Naive thymus-derived CD4-positive, alpha-beta T cell (primary cell): ENCODE data around the gene CCDC40. TPM values are rescaled to one million over a fixed set of nuclear protein-coding genes. Genes with fewer than 3 reads are reported as not detected.

Experiments used
- ATAC-seq: fragments of 150-1000 bp; cut with Tn5 transposase; 2 replicates; pipeline ENCODE4 v1.10.0; 2021; ENCODE audit warnings: mild to moderate bottlenecking, moderate library complexity
- CTCF ChIA-PET: fragments of 350-600 bp; sonication (Branson Sonifier 250); formaldehyde crosslinking; loops from one replicate; lab custom pipeline; 2021; ENCODE audit warnings: antibody characterized with exemption; lab: Charles Lee
- POLR2A ChIA-PET: fragments of 350-600 bp; sonication (Branson Sonifier 250); formaldehyde crosslinking; loops from one replicate; lab custom pipeline; 2021; ENCODE audit warnings: antibody characterized with exemption, inconsistent platforms; lab: Charles Lee
- DNase-seq, 9 donors: peaks; one replicate each; pipeline versions ENCODE4 v3.0.0 to v3.0.0-alpha.2; 2020 to 2022; ENCODE audit warnings: mixed read lengths in 1 of 9
- H3K27ac ChIP-seq: one replicate; pipeline ENCODE4 v1.7.0; 2013; ENCODE audit warnings: mild to moderate bottlenecking, low read depth, low read length, moderate library complexity
- H3K27me3 ChIP-seq, 2 donors: one replicate each; pipeline ENCODE4 v1.7.0; 2013; ENCODE audit warnings: low read length in 2 of 2, mild to moderate bottlenecking in 2 of 2, moderate library complexity in 2 of 2; ENCODE audit not compliant: control insufficient read depth in 2 of 2, insufficient read depth in 2 of 2
- H3K36me3 ChIP-seq, 3 experiments: 1 replicate in 2 of 3; 2 replicates in 1 of 3; pipeline ENCODE4 v1.7.0; 2013; ENCODE audit warnings: low read length in 3 of 3, mild to moderate bottlenecking in 3 of 3, moderate library complexity in 1 of 3; ENCODE audit not compliant: insufficient read depth in 3 of 3, control insufficient read depth in 2 of 3
- H3K4me1 ChIP-seq, 2 donors: one replicate each; pipeline ENCODE4 v1.7.0; 2013; ENCODE audit warnings: low read length in 2 of 2, mild to moderate bottlenecking in 2 of 2, moderate library complexity in 1 of 2; ENCODE audit not compliant: control insufficient read depth in 2 of 2, insufficient read depth in 2 of 2
- H3K4me3 ChIP-seq: 2 replicates; pipeline ENCODE4 v1.7.0; 2013; ENCODE audit warnings: mild to moderate bottlenecking, low read length
- H3K9me3 ChIP-seq, 3 experiments: 1 replicate in 2 of 3; 2 replicates in 1 of 3; pipeline ENCODE4 v1.7.0; 2013; ENCODE audit warnings: low read length in 3 of 3; ENCODE audit not compliant: control insufficient read depth in 2 of 3
- H3K27ac Mint-ChIP-seq, 9 donors: one replicate each; pipeline ENCODE4 v1.8.0; 2020 to 2022; ENCODE audit warnings: mixed read lengths in 9 of 9, mild to moderate bottlenecking in 8 of 9, moderate library complexity in 5 of 9, inconsistent platforms in 2 of 9
- H3K27me3 Mint-ChIP-seq, 5 donors: one replicate each; pipeline ENCODE4 v1.8.0; 2021 to 2022; ENCODE audit warnings: mixed read lengths in 5 of 5, mild to moderate bottlenecking in 1 of 5
- H3K36me3 Mint-ChIP-seq, 5 donors: one replicate each; pipeline ENCODE4 v1.8.0; 2020 to 2022; ENCODE audit warnings: mixed read lengths in 5 of 5, mild to moderate bottlenecking in 3 of 5, inconsistent platforms in 1 of 5
- H3K4me1 Mint-ChIP-seq, 7 donors: one replicate each; pipeline ENCODE4 v1.8.0; 2020 to 2022; ENCODE audit warnings: mixed read lengths in 7 of 7, mild to moderate bottlenecking in 3 of 7, inconsistent platforms in 1 of 7
- H3K4me3 Mint-ChIP-seq, 10 donors: one replicate each; pipeline ENCODE4 v1.8.0; 2020 to 2022; ENCODE audit warnings: mild to moderate bottlenecking in 10 of 10, mixed read lengths in 10 of 10, moderate library complexity in 6 of 10, inconsistent platforms in 2 of 10
- H3K9me3 Mint-ChIP-seq, 11 donors: one replicate each; pipeline ENCODE4 v1.8.0; 2020 to 2022; ENCODE audit warnings: mixed read lengths in 11 of 11, mild to moderate bottlenecking in 4 of 11, inconsistent platforms in 1 of 11, moderate library complexity in 1 of 11
- intact Hi-C, 2 donors: fragments of 100-400 bp; cut with micrococcal nuclease; formaldehyde crosslinking; loops; one replicate each; pipeline ENCODE4 v1.15.1; 2023
- polyA plus RNA-seq, 2 donors: library from polyadenylated mRNA; unstranded; fragments of 300-500 nt; fragmentation: Illumina TruSeq; gene quantifications; one replicate each; pipeline ENCODE4 v1.2.3, GENCODE V29; 2021
- total RNA-seq, 6 experiments: library from RNA in 5 of 6; stranded (reverse) in 5 of 6; gene quantifications; 1 replicate in 5 of 6; 2 replicates in 1 of 6; pipeline ENCODE4 v1.2.3 and lab custom pipeline; 2021 to 2026

Gene CCDC40
- total and polyA plus RNA-seq, 7 experiments from 2014 or later, result 0.43 to 3.0 (median 0.79) TPM; not detected in 2

- Histone ChIP-seq H3K36me3 (no peaks in the 10 kb centered on the region), H3K4me1 (peaks cover 0 to 10% of the 10 kb centered on the region in 2 donors), H3K27me3 (no peaks in the 10 kb centered on the region), H3K4me3 (no peak overlapping the region), H3K9me3 (no peaks in the 10 kb centered on the region), H3K27ac (no peak overlapping the region)
- H3K27ac Mint-ChIP-seq, result no peak overlapping the region
- H3K4me3 Mint-ChIP-seq, result no peak overlapping the region
- H3K4me1 Mint-ChIP-seq, result peaks cover 0 to 13% (median 10%) of the 10 kb centered on the region in 7 donors
- POLR2A ChIA-PET, result no interaction called here
- CTCF ChIA-PET, result no interaction called here
- peaks cover 0 to 4% (median 0%) of the 10 kb centered on the region in 5 donors for H3K27me3 Mint-ChIP-seq
- intact Hi-C loops, result no loop called here
- no peaks in the 10 kb centered on the region for H3K9me3 Mint-ChIP-seq
- ATAC-seq (no peak), DNase-seq (no peak)
- H3K36me3 Mint-ChIP-seq, result no peaks in the 10 kb centered on the region
Observed at GRCh38 chr17:80068301-80069222, 32.1 kb downstream of the CCDC40 start.

GRCh38 chr17:80070375-80071115, 34.1 kb downstream of the CCDC40 start:
- Mint-ChIP-seq H3K36me3 (no peaks in the 10 kb centered on the region), H3K9me3 (no peaks in the 10 kb centered on the region), H3K4me3 (no peak overlapping the region), H3K27me3 (peaks cover 0 to 6% (median 0%) of the 10 kb centered on the region in 5 donors), H3K4me1 (peaks cover 0 to 13% (median 10%) of the 10 kb centered on the region in 7 donors), H3K27ac (no peak overlapping the region)
- H3K9me3 ChIP-seq, result no peaks in the 10 kb centered on the region
- H3K27ac ChIP-seq, result no peak overlapping the region
- ChIA-PET CTCF (no interaction called here), POLR2A (no interaction called here)
- ATAC-seq, result no peak
- no peak overlapping the region for H3K4me3 ChIP-seq
- intact Hi-C loops, result no loop called here
- no peaks in the 10 kb centered on the region for H3K36me3 ChIP-seq
- DNase-seq, result no peak
- H3K4me1 ChIP-seq, result peaks cover 0 to 10% of the 10 kb centered on the region in 2 donors
- no peaks in the 10 kb centered on the region for H3K27me3 ChIP-seq

GRCh38 chr17:80071116-80071841, 34.8 kb downstream of the CCDC40 start:
- Mint-ChIP-seq H3K4me1 (peaks cover 0 to 13% (median 10%) of the 10 kb centered on the region in 7 donors), H3K27ac (no peak overlapping the region), H3K27me3 (peaks cover 0 to 6% (median 0%) of the 10 kb centered on the region in 5 donors), H3K36me3 (no peaks in the 10 kb centered on the region), H3K9me3 (no peaks in the 10 kb centered on the region), H3K4me3 (peak overlapping the region in 1 of 10 donors; percentile 23)
- no peaks in the 10 kb centered on the region for H3K9me3 ChIP-seq
- H3K27ac ChIP-seq, result no peak overlapping the region
- CTCF ChIA-PET, result no interaction called here
- no peak overlapping the region for H3K4me3 ChIP-seq
- H3K36me3 ChIP-seq, result no peaks in the 10 kb centered on the region
- H3K27me3 ChIP-seq, result no peaks in the 10 kb centered on the region
- POLR2A ChIA-PET, result no interaction called here
- intact Hi-C loops, result no loop called here
- DNase-seq (no peak), ATAC-seq (no peak)
- H3K4me1 ChIP-seq, result peaks cover 0 to 10% of the 10 kb centered on the region in 2 donors

- CTCF ChIA-PET, result no interaction called here
- ATAC-seq (no peak), DNase-seq (no peak)
- no peak overlapping the region for H3K27ac ChIP-seq
- Mint-ChIP-seq H3K36me3 (no peaks in the 10 kb centered on the region), H3K27ac (no peak overlapping the region), H3K4me1 (peaks cover 0 to 13% (median 10%) of the 10 kb centered on the region in 7 donors), H3K9me3 (no peaks in the 10 kb centered on the region), H3K4me3 (no peak overlapping the region), H3K27me3 (peaks cover 0 to 6% (median 0%) of the 10 kb centered on the region in 5 donors)
- H3K36me3 ChIP-seq, result no peaks in the 10 kb centered on the region
- no peaks in the 10 kb centered on the region for H3K27me3 ChIP-seq
- no peaks in the 10 kb centered on the region for H3K9me3 ChIP-seq
- intact Hi-C loops, result no loop called here
- peaks cover 0 to 10% of the 10 kb centered on the region in 2 donors for H3K4me1 ChIP-seq
- POLR2A ChIA-PET, result no interaction called here
- no peak overlapping the region for H3K4me3 ChIP-seq
Observed at GRCh38 chr17:80072410-80072809, 36.0 kb downstream of the CCDC40 start.

GRCh38 chr17:80080081-80080480, 43.6 kb downstream of the CCDC40 start:
- H3K27me3 ChIP-seq, result no peaks in the 10 kb centered on the region
- Mint-ChIP-seq H3K9me3 (no peaks in the 10 kb centered on the region), H3K27me3 (peaks cover 0 to 8% (median 0%) of the 10 kb centered on the region in 5 donors), H3K4me1 (peaks cover 0 to 4% (median 2%) of the 10 kb centered on the region in 7 donors), H3K36me3 (no peaks in the 10 kb centered on the region), H3K4me3 (no peak overlapping the region), H3K27ac (peak overlapping the region in 1 of 9 donors; percentile 31)
- ChIA-PET CTCF (no interaction called here), POLR2A (interaction anchor here (0.7 kb wide), 1 partner anchor 1321 kb away, joined by 4 read pairs; no protein-coding TSS in a partner anchor)
- DNase-seq, result no peak
- H3K36me3 ChIP-seq, result no peaks in the 10 kb centered on the region
- H3K4me1 ChIP-seq, result peaks cover 0 to 5% of the 10 kb centered on the region in 2 donors
- no peaks in the 10 kb centered on the region for H3K9me3 ChIP-seq
- ATAC-seq, result no peak
- H3K27ac ChIP-seq, result no peak overlapping the region
- H3K4me3 ChIP-seq, result no peak overlapping the region
- intact Hi-C loops, result no loop called here

GRCh38 chr17:80081596-80081995, 45.2 kb downstream of the CCDC40 start:
- intact Hi-C loops, result no loop called here
- peak overlapping the region in 1 of 9 donors; percentile 55 for H3K27ac Mint-ChIP-seq

More at GRCh38 chr17:80081596-80081995, 45.2 kb downstream of the CCDC40 start:
- H3K36me3 Mint-ChIP-seq, result no peaks in the 10 kb centered on the region
- peaks cover 0 to 5% of the 10 kb centered on the region in 2 donors for H3K4me1 ChIP-seq
- ChIA-PET CTCF (interaction anchor here (1.7 kb wide), 2 partner anchors 20 to 78 kb away, joined by 4 to 5 read pairs; partner anchors contain the start of gene GAA), POLR2A (no interaction called here)
- no peaks in the 10 kb centered on the region for H3K27me3 ChIP-seq
- H3K4me3 Mint-ChIP-seq, result no peak overlapping the region
- peaks cover 0 to 4% (median 2%) of the 10 kb centered on the region in 7 donors for H3K4me1 Mint-ChIP-seq
- H3K27ac ChIP-seq, result no peak overlapping the region
- H3K4me3 ChIP-seq, result no peak overlapping the region
- DNase-seq, result no peak
- H3K36me3 ChIP-seq, result no peaks in the 10 kb centered on the region
- no peaks in the 10 kb centered on the region for H3K9me3 ChIP-seq
- H3K9me3 Mint-ChIP-seq, result no peaks in the 10 kb centered on the region
- peaks cover 0 to 4% (median 0%) of the 10 kb centered on the region in 5 donors for H3K27me3 Mint-ChIP-seq
- no peak for ATAC-seq
